HEK293 (cell line): ENCODE measurements around the gene IGF2BP2.

Experiments used
- ZBTB17 ChIP-seq: fragments of 450-650 bp; formaldehyde crosslinking; IDR thresholded peaks from 2 replicates; pipeline ENCODE4 v1.5.1; 2016; ENCODE audit warnings: missing biosample characterization, missing genetic modification characterization
- ZNF660 ChIP-seq: fragments of 450-650 bp; IDR thresholded peaks from 2 replicates; pipeline ENCODE4 v1.5.1; 2018; ENCODE audit warnings: missing biosample characterization, mild to moderate bottlenecking, missing genetic modification characterization

- no peak for TF ChIP-seq ZBTB17
- no peak for TF ChIP-seq ZNF660 (tag by site-specific recombination)
Measured at GRCh38 chr3:185728630-185729336, 96.1 kb downstream of the IGF2BP2 start.
